Measurements from ENCODE around the gene GSTA4.

- TF ChIP-seq CTCF (conservative IDR thresholded peaks at IDR 0.05 in 1 of 2, IDR thresholded peaks at IDR 0.05 in 1 of 2; ENCODE audit: low read depth in 1 of 2, low read length in 2 of 2) (peak in 1 of 2 donors; percentile 28), EZH2 (IDR thresholded peaks at IDR 0.05; ENCODE audit: low read length, missing control alignments) (no peak)
These were observed 19.5 kb downstream of the GSTA4 start for GRCh38 chr6:52975580-52975979.
